Neural cell (in vitro differentiated cells): ENCODE results near the gene NACC2.

Experiments used
- CTCF ChIP-seq: fragments of 450-650 bp; IDR thresholded peaks from 2 replicates; pipeline ENCODE4 v1.5.1; 2014; ENCODE audit warnings: antibody characterized with exemption, mild to moderate bottlenecking, moderate library complexity; ENCODE audit not compliant: poor library complexity, severe bottlenecking
- EP300 ChIP-seq: fragments of 450-650 bp; conservative IDR thresholded peaks from 2 replicates; pipeline ENCODE4 v1.6.1; 2014; ENCODE audit warnings: antibody characterized with exemption, mild to moderate bottlenecking, moderate library complexity; ENCODE audit not compliant: poor library complexity, severe bottlenecking
- EZH2 ChIP-seq: fragments of 200-600, 300-800 bp; shearing (Covaris generic), sonication (generic); IDR thresholded peaks from 2 replicates; pipeline ENCODE4 v1.6.1; 2014; ENCODE audit warnings: antibody characterized with exemption, low read length, borderline replicate concordance, mild to moderate bottlenecking; ENCODE audit not compliant: insufficient read depth, poor library complexity, severe bottlenecking
- MXI1 ChIP-seq: fragments of 450-650 bp; conservative IDR thresholded peaks from 2 replicates; pipeline ENCODE4 v1.6.1; 2014; ENCODE audit warnings: antibody characterized with exemption, mild to moderate bottlenecking; ENCODE audit not compliant: poor library complexity, severe bottlenecking
- POLR2AphosphoS5 ChIP-seq: IDR thresholded peaks from 2 replicates; pipeline ENCODE4 v1.6.1; 2012
- RAD21 ChIP-seq: fragments of 450-650 bp; conservative IDR thresholded peaks from 2 replicates; pipeline ENCODE4 v1.6.1; 2014; ENCODE audit warnings: antibody characterized with exemption, mild to moderate bottlenecking, moderate library complexity
- SMC3 ChIP-seq: fragments of 450-650 bp; conservative IDR thresholded peaks from 2 replicates; pipeline ENCODE4 v1.6.1; 2014; ENCODE audit warnings: antibody characterized with exemption, mild to moderate bottlenecking, moderate library complexity; ENCODE audit not compliant: poor library complexity
- TAF1 ChIP-seq: IDR thresholded peaks from 2 replicates; pipeline ENCODE4 v1.6.1; 2012; ENCODE audit warnings: low read depth

GRCh38 chr9:136046554-136046920, 48.6 kb downstream of the NACC2 start:
- TF ChIP-seq CTCF: no peak
- TF ChIP-seq EP300: no peak
- no peak for TF ChIP-seq POLR2AphosphoS5
- TF ChIP-seq MXI1: no peak
- no peak for TF ChIP-seq EZH2
- no peak for TF ChIP-seq TAF1
- TF ChIP-seq SMC3: no peak
- TF ChIP-seq RAD21: no peak
